ENCODE results near the gene SSH2. TPM values are rescaled to one million over a fixed set of nuclear protein-coding genes. Genes with fewer than 3 reads are reported as not detected.
"Not testable (repeated sequence)": the region's sequence is repeated elsewhere in the genome, so short reads cannot be mapped to it uniquely, and the experiment has no call there.

Gene SSH2
- total RNA-seq, 1 donor from 2014 or later, result 17.3 TPM

DNA sequence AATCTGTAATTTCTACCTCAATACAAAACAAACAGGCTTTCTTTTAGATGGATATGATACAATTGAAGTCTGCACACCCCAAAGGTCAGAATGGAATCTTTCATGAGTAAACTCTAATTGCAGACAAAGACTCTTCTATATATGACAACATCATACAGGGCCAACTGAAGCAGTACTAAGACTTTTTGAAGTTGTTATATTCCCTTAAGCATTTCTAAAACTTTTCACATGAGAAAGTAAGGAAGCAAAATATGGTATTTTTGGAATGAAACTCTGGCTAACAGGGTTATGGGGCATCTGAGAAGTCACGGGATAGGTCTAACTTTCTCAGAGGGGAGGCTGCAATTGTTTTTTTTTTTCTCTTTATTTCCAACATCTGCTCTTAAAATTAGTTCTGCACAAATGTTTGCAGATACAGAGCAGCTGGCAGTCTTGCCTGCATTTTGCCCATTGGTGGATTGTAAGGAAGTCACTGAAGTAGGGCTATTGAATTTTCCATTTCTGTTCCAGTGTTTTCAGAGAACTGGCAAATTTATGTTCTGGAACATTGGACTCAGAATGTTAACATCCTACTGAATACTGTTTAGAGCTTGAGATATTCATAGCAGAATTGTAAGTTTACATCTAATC, 59.1 kb downstream of the SSH2 start:
- ATAC-seq, result no peak

DNA sequence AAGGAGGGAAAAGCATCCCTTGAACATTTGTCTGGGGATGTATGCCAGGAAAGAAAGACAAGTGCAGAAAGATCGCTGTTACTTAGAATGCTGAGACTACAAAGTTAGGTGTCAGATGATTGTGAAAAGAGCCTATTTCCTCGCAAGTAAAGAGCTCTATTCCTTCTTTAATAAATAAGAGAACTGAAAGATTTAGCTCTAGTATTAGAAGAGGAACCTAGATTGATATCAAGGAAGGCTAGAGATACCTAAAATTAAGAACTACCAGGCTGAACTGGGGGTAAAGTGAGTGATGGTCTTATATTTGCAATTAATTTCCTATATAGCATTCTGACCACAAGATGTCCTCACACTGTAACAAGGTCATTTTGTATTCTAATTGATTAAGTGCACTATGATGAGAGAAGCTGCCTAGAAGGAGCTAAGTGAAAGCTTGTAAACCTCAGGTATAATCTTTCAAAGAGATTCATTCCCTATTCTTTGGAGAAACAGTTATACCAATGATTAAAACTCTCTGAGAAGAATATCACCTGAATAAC, 62.3 kb downstream of the SSH2 start:
- no peak for ATAC-seq

GRCh38 chr17:29866746-29867404, 63.2 kb downstream of the SSH2 start:
- no peak for ATAC-seq

GRCh38 chr17:29864615-29865014, 65.4 kb downstream of the SSH2 start:
- no peak for ATAC-seq

GRCh38 chr17:29864123-29864522, 65.9 kb downstream of the SSH2 start:
- not testable (repeated sequence) for ATAC-seq

DNA sequence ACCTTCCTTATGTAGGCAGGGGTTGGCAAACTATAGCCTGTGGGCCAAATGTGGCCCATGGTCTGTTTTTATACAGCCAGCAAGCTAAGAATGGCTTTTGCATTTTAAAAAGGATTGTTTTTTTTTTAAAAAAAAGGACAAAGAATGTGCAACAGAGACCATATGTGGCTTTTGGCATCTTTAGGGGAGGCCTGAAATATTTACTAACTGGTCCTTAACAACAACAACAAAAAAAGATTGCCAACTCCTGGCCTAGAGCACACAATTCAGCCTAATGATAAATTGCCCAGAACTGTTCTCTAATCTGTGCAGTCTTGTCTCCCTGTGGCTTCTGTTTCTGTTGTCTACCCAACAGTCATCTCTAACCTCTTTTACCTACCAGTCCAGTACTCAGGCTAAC, 67.1 kb downstream of the SSH2 start:
- ATAC-seq, result no peak

GRCh38 chr17:29862127-29862526, 67.9 kb downstream of the SSH2 start:
- ATAC-seq, result no peak

DNA sequence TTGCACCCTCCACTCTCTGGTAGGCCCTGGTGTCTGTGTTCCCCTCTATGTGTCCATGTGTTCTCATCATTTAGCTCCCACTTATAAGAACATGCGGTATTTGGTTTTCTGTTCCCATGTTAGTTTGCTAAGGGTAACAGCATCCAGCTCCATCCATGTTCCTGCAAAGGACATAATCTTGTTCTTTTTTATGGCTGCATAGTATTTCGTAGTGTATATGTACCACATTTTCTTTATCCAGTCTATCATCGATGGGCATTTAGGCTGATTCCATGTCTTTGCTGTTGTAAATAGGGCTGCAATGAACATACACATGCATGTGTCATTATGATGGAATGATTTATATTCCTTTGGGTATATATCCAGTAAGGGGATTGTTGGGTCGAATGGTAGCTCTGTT, 70.6 kb downstream of the SSH2 start:
- not testable (repeated sequence) for ATAC-seq

- peak; percentile 42 for ATAC-seq
Measured at GRCh38 chr17:29857823-29858222, 72.2 kb downstream of the SSH2 start.

DNA sequence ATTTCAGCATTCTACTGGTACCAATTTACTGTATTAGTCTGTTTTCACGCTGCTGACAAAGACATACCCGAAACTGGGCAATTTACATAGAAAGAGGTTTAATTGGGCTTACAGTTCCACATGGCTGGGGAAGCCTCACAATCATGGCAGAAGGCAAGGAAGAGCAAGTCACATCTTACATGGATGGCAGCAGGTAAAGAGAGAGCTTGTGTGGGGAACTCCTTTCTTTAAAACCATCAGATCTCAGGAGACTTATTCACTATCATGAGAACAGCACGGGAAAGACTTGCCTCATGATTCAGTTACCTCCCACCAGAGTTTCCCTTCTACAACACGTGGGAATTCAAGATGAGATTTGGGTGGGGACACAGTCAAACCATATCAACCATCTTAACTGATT, 72.9 kb downstream of the SSH2 start:
- ATAC-seq, result not testable (repeated sequence)

DNA sequence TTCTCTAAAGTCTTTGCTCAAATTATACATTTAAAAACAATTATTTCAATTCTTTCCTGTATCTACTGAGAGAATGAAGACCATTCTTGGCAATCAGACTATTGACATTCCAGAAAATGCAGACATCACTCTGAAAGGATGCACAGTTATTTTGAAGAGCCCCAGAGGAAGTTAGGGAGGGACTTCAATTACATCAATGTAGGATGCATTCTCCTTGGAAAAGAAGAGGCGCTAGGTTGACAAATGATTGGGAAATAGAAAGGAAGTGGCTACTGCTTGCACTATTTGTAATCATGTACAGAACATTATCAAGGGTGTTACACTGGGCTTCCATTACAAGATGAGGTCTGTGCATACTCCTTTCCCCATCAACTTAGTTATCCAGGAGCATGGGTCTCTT, 74.3 kb downstream of the SSH2 start:
- ATAC-seq, result no peak

- no peak for ATAC-seq
Measured at GRCh38 chr17:29848737-29849136, 81.3 kb downstream of the SSH2 start.

DNA sequence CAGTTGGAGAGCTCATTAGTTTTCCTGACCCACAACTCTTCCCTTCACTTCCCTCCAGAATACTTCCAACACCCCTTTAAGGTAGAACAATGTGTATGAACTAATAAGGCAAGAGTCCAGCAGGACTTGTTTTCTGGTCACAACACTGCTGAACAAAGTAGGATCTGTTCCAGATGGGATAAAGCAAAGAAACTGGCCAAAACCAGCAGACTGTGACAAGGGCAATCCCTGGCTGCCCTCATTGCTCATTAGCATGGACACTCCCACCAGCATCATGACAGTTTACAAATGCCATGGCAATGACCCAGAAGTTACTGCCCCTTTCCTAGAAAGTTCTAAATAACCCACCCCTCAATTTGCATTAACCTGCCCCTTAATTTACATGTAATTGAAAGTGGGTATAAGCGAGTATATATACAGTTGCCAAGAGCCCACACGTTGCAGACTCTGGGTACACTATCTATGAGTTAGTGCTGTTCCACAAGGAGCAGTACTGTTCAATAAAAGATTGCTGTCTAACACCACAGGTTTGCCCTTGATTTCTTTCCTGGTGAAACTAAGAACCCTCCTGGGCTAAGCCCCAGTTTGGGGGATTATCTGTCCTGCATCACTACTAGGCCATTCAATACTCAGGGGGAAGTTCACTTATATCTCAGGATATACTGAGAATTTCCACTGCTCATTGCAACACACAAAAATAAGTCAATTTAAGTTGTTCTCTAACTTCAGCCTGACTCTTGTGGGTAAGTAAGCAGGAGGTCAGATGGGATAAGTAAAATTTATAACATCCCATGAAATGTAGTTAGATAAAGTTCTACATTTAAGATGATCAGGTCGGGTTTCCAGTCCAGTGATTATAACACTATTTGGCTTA, 82.3 kb downstream of the SSH2 start:
- ATAC-seq, result no peak

DNA sequence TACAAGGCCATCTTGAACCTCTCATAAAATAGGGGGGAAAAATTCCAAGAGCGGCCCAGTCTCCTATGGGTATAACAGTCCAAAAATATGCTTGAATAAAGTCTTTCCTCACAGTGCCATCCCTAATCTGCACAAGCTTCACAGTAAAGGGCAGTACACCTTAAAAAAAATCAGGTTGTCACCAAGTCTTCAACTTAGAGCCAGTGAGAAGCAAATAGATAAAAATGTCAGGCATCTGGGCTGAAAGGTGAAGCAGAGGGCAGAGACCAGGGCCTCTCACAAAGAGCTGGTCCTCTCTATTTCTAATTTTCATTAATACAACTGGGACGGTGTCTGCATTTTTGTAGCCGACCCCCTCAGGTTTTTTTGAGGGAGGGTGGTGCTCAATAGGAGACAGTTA, 82.9 kb downstream of the SSH2 start:
- ATAC-seq, result no peak

DNA sequence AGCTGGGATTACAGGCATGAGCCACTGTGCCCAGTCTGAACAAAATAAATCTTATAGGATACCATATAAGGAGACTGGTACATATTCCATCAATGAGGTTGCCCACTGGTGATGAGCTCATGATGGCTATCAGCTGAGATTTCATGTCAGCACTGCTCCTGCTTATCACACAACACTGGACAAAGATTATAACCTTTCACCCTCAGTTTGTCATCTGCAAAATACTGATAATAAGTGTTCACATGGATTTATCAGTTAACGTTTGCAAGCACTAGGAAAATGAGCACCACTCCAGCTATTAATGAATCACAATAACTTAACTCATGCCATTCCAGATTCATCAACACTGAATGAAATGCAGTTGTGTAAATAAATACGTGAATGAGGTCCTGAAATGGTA, 83.7 kb downstream of the SSH2 start:
- no peak for ATAC-seq

DNA sequence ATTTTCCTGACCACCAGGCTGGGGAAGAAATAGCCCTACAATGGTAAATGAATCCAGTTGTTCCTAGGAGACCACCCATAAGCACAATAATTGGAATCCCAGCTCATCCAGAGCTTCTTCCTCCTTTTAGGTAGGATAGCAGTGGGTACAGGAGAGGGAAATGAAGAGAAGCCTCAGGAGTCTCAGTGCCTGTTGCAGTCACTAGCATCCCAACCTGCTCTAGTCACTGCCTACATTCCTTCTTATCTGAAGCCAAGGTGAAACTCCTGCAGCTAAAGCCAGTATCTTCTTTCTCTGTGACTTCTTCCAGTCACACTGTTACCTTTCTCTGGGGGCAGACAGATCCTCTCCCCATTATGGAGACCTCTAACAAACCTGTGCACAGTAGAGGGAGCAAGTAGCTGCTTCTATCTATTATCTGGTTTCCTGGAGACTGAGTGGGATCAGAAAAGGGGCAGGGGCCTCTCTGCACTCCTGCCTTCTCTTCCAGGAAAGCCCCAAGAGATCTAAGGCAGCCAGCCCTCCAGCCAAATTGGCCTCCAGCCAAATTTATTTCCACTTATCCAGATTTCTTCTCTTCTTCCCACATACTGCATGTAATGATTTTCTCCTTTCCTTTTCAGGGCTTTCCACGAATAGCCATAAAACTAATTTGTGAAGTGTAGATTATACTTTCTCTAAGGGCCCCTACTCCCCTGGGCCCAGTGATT, 85.5 kb downstream of the SSH2 start:
- ATAC-seq, result no peak

DNA sequence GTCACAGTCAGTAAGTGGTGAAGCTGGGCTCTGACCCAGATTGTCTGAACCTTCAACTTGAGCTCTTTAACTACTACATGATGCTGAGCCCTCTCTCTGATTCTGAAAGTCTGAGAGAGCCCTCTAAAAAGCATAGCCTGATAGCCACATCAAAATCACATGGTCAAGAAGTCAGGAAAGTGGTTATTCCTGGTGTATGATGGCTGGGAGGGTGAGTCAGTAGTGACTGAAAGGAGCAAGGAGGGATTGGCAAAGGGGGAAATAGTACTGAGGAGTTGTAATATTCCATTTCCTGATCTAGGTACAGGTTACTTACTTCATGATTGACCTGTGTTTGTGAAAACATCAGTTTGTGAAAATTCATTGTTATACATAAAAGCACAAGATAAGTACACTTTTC, 89.1 kb downstream of the SSH2 start:
- ATAC-seq, result peak; percentile 51

DNA sequence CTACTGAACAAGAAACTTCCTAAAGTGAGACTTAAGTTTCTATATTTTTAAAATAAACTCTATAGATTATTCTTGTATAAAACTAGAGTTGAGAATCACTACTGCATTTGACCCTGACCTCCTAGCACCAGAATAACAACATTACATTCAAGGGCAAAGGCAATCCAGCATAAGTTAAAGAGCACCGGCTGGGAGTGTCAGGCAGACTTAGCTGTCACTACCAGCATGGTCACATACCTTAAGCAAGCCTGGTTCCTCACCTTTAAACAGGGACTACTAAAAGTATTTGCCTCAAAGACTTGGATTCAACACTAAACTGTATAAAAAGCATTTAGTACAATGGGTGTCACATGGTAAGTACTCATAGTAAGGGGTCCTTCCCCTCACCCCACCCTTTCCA, 90.4 kb downstream of the SSH2 start:
- peak; percentile 37 for ATAC-seq

GRCh38 chr17:29838961-29839360, 91.1 kb downstream of the SSH2 start:
- peak; percentile 19 for ATAC-seq

DNA sequence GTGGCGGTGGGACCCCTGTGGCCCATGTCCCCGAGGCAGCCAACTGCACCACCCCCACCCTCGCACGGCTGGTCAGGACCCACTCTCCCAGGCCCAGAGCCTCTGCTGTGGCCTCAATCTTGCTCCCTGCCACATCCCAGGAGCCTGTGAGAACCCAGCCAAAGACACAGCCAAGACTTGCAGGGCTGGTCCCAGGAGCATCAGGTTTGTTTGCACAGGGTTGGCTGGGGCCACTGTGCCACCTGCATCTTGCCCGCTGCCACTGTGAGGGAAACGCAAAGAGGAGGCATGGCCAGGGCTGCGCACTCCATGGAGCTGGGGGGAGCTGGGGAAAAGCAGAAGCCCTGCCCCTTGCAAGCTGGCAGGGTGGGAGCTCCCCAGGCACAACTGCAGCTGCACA, 92.5 kb downstream of the SSH2 start:
- ATAC-seq, result peak; percentile 14

GRCh38 chr17:29836643-29837042, 93.4 kb downstream of the SSH2 start:
- peak; percentile 6 for ATAC-seq
